HEK293 (cell line): Measurements from ENCODE around the gene IFNW1.

Experiments
- CTCF ChIA-PET: fragments of 350-600 bp; formaldehyde crosslinking; extraction: SDS; loops from one replicate; lab custom pipeline; 2021; ENCODE audit warnings: antibody characterized with exemption; lab: Yijun Ruan, JAX
- POLR2A ChIA-PET: fragments of 300-600 bp; formaldehyde crosslinking; extraction: SDS; loops from one replicate; lab custom pipeline; 2020; ENCODE audit warnings: antibody characterized with exemption, inconsistent platforms; lab: Yijun Ruan, JAX
- H3K27ac ChIP-seq: fragments of 200-500 bp; sonication (Bioruptor generic); 2 replicates; pipeline ENCODE4 v1.5.1; 2014; ENCODE audit warnings: low read depth, low read length, control low read depth, inconsistent platforms; ENCODE audit errors: extremely low read depth
- H3K36me3 ChIP-seq, 2 experiments: fragments of 200-500 bp in 1 of 2; sonication (Bioruptor generic) in 1 of 2; 1 replicate in 1 of 2; 2 replicates in 1 of 2; pipeline ENCODE4 v1.5.1; 2014 to 2017; ENCODE audit warnings: inconsistent platforms in 2 of 2, low read length in 2 of 2; ENCODE audit not compliant: control insufficient read depth in 2 of 2, insufficient read depth in 1 of 2
- H3K4me1 ChIP-seq: fragments of 200-500 bp; sonication (Bioruptor generic); 2 replicates; pipeline ENCODE4 v1.5.1; 2014; ENCODE audit warnings: mild to moderate bottlenecking, low read length, inconsistent platforms; ENCODE audit not compliant: control insufficient read depth, insufficient read depth
- H3K4me3 ChIP-seq: 2 replicates; pipeline ENCODE4 v1.5.1; 2011; ENCODE audit warnings: low read depth, mild to moderate bottlenecking, control low read depth, low read length, moderate library complexity
- H3K9me3 ChIP-seq: fragments of 200-500 bp; sonication (Bioruptor generic); 2 replicates; pipeline ENCODE4 v1.5.1; 2014; ENCODE audit warnings: low read depth, low read length, inconsistent platforms; ENCODE audit not compliant: control insufficient read depth, insufficient read depth
- SCRT2 ChIP-seq: fragments of 450-650 bp; formaldehyde crosslinking; IDR thresholded peaks from 2 replicates; pipeline ENCODE4 v1.5.1; 2016; ENCODE audit warnings: missing biosample characterization, missing genetic modification characterization
- ZBTB20 ChIP-seq: fragments of 450-650 bp; formaldehyde crosslinking; IDR thresholded peaks from 2 replicates; pipeline ENCODE4 v1.5.1; 2016; ENCODE audit warnings: missing biosample characterization, missing genetic modification characterization
- ZNF114 ChIP-seq: fragments of 450-650 bp; formaldehyde crosslinking; IDR thresholded peaks from 2 replicates; pipeline ENCODE4 v1.5.0; 2017; ENCODE audit warnings: missing biosample characterization, missing genetic modification characterization
- ZNF157 ChIP-seq: fragments of 450-650 bp; formaldehyde crosslinking; IDR thresholded peaks from 2 replicates; pipeline ENCODE4 v1.5.1; 2016; ENCODE audit warnings: missing biosample characterization, missing genetic modification characterization
- ZNF626 ChIP-seq: fragments of 450-650 bp; sonication (Bioruptor Pico); formaldehyde crosslinking; IDR thresholded peaks from 2 replicates; pipeline ENCODE4 v1.5.1; 2018; ENCODE audit warnings: missing biosample characterization, missing genetic modification characterization, inconsistent platforms
- TF ChIP-seq, protein P1 (sequence below): fragments of 450-650 bp; formaldehyde crosslinking; IDR thresholded peaks from 2 replicates; pipeline ENCODE4 v1.5.1; 2016; ENCODE audit warnings: missing biosample characterization, missing genetic modification characterization
- TF ChIP-seq, protein P2 (sequence below): fragments of 450-650 bp; formaldehyde crosslinking; IDR thresholded peaks from 2 replicates; pipeline ENCODE4 v1.5.1; 2016; ENCODE audit warnings: missing biosample characterization, missing genetic modification characterization

The IFNW1 gene

DNA sequence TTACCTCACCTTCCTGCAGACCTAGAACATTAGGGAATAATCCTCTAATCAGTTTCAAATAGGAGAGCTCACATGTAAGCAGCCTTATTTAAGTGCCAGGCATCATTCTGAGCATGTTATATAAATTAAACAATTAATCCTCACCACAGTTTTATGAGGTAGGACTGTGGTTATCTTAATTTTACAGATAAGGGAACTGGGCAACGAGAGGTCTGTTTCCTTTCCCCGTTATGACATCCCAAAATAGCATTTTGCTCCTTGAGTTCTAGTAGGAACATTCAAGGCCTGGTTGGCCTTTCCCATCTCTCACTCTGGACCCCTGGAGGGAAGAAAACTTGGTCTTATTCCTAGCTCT, 44.8 kb downstream of the IFNW1 start:
- POLR2A ChIA-PET = no interaction called here
- CTCF ChIA-PET = interaction anchor here (0.9 to 1.0 kb wide), 2 partner anchors 14 to 15 kb away, joined by 3 to 7 read pairs; no protein-coding TSS in a partner anchor
- no peak overlapping the region for H3K27ac ChIP-seq
- H3K36me3 ChIP-seq = no peaks in the 10 kb centered on the region
- no peak for TF ChIP-seq ZNF626 (tag by site-specific recombination)
- H3K4me3 ChIP-seq = no peak overlapping the region
- no peaks in the 10 kb centered on the region for H3K4me1 ChIP-seq
- H3K9me3 ChIP-seq = no peaks in the 10 kb centered on the region

DNA sequence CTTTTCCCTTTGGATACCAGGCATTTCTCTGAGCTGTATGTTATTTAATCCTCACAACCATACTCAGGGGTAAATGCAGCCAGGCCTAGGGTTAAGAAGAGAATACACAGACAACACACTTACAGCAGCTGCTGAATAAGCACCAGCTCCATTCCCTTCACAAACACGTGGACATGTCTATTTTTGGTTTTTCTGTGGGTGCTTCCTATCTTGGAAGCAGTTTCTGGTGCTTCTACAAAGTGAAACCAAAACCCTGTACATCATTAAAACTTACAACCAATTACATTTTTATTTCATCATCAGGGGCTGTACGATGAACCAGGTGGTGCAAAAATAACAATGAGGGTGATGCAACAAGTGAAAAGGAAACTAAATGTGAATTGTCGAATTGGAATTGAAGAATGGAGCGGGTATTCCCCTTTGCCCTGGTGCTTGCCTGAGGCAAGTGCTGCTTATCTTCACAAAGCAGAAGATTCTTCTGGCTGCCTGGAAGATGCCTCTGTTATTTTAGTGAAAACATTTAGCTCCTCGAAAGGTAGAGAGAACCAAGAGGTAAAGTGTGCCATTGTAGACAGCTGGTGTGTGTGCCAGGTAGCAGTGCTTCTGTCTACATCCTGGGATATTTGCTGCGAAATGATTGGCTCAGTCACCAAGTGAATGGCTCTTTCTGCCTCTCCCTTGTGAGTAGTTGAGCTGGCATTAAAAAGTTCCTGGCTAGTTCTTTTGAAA, 45.3 kb downstream of the IFNW1 start:
- peak; percentile 68; the same call in 1 of the 2 replicates for TF ChIP-seq SCRT2 (tag by site-specific recombination)
- peak; percentile 14; the same call in 1 of the 2 replicates for TF ChIP-seq ZBTB20 (tag by site-specific recombination)
- TF ChIP-seq ZNF157 (tag by site-specific recombination) = no peak
- TF ChIP-seq, protein P1, sequence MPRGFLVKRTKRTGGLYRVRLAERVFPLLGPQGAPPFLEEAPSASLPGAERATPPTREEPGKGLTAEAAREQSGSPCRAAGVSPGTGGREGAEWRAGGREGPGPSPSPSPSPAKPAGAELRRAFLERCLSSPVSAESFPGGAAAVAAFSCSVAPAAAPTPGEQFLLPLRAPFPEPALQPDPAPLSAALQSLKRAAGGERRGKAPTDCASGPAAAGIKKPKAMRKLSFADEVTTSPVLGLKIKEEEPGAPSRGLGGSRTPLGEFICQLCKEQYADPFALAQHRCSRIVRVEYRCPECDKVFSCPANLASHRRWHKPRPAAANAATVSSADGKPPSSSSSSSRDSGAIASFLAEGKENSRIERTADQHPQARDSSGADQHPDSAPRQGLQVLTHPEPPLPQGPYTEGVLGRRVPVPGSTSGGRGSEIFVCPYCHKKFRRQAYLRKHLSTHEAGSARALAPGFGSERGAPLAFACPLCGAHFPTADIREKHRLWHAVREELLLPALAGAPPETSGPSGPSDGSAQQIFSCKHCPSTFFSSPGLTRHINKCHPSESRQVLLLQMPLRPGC (tag by site-specific recombination) = no peak
- Histone ChIP-seq H3K4me3 (no peak overlapping the region), H3K9me3 (no peaks in the 10 kb centered on the region), H3K36me3 (no peaks in the 10 kb centered on the region), H3K4me1 (no peaks in the 10 kb centered on the region), H3K27ac (no peak overlapping the region)
- ChIA-PET CTCF (interaction anchor here (0.7 to 1.3 kb wide), 4 partner anchors 10 to 923 kb away, joined by 3 to 7 read pairs (median 3); no protein-coding TSS in a partner anchor), POLR2A (no interaction called here)

DNA sequence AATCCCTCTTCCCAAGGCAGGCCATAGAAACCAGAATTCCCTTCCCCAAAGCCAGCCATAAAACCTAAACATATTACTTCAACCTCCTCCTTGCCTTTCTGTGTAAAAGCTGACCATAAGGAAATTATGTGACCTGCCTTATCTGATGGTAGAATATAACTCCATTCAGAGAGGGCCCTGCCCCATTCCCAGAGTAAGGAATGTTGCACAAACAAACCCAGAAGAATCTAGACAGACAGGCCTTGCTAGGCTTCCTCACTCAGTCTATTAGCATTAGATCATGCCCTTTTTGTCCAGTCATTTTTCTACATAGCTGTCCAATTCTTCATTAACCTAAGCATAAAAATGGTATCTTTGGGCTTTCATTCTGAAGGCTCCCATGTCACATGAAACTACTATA, 46.1 kb downstream of the IFNW1 start:
- POLR2A ChIA-PET = no interaction called here
- Histone ChIP-seq H3K9me3 (no peaks in the 10 kb centered on the region), H3K4me1 (no peaks in the 10 kb centered on the region), H3K4me3 (no peak overlapping the region), H3K27ac (no peak overlapping the region), H3K36me3 (no peaks in the 10 kb centered on the region)
- CTCF ChIA-PET = interaction anchor here (0.7 to 1.3 kb wide), 2 partner anchors 11 to 922 kb away, joined by 3 read pairs; no protein-coding TSS in a partner anchor
- TF ChIP-seq ZNF114 (tag by site-specific recombination) = no peak
- TF ChIP-seq, protein P2, sequence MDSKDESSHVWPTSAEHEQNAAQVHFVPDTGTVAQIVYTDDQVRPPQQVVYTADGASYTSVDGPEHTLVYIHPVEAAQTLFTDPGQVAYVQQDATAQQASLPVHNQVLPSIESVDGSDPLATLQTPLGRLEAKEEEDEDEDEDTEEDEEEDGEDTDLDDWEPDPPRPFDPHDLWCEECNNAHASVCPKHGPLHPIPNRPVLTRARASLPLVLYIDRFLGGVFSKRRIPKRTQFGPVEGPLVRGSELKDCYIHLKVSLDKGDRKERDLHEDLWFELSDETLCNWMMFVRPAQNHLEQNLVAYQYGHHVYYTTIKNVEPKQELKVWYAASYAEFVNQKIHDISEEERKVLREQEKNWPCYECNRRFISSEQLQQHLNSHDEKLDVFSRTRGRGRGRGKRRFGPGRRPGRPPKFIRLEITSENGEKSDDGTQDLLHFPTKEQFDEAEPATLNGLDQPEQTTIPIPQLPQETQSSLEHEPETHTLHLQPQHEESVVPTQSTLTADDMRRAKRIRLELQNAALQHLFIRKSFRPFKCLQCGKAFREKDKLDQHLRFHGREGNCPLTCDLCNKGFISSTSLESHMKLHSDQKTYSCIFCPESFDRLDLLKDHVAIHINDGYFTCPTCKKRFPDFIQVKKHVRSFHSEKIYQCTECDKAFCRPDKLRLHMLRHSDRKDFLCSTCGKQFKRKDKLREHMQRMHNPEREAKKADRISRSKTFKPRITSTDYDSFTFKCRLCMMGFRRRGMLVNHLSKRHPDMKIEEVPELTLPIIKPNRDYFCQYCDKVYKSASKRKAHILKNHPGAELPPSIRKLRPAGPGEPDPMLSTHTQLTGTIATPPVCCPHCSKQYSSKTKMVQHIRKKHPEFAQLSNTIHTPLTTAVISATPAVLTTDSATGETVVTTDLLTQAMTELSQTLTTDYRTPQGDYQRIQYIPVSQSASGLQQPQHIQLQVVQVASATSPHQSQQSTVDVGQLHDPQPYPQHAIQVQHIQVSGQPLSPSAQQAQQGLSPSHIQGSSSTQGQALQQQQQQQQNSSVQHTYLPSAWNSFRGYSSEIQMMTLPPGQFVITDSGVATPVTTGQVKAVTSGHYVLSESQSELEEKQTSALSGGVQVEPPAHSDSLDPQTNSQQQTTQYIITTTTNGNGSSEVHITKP (tag by site-specific recombination) = no peak
